ENCODE results near the gene APBA2. TPM values are rescaled to one million over a fixed set of nuclear protein-coding genes. Genes with fewer than 3 reads are reported as not detected.

Gene APBA2
- total and polyA plus RNA-seq, 11 donors = 0.16 to 1.3 (median 0.40) TPM; not detected in 2

DNA sequence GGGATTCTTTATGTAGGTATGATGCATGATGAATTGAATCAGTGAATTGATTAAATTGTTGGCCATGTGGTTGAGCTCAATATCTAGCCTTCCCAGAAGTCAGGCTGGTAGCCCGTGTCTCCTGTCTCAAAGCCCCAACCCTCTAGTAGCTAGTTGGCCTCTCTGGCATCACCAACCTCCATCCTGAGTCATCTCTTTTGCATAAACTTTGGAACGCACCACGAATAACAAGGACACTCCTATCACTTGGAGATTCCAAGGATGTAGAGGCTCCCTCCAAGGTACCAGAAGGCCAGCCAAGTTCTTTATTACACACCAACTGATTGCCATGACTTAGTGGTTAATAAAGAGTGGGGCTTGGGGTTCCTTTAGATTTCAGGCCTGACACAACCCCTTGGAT is 148.4 kb downstream of the APBA2 start:
- intact Hi-C loops (cut with DNase I) = no loop called here
- 64 to 89% (median 73%) methylated on average over 3 of the region's 3 CpGs for WGBS, 4 donors
- peaks cover 0 to 3% (median 0%) of the 10 kb centered on the region in 12 donors for H3K9me3 ChIP-seq

DNA sequence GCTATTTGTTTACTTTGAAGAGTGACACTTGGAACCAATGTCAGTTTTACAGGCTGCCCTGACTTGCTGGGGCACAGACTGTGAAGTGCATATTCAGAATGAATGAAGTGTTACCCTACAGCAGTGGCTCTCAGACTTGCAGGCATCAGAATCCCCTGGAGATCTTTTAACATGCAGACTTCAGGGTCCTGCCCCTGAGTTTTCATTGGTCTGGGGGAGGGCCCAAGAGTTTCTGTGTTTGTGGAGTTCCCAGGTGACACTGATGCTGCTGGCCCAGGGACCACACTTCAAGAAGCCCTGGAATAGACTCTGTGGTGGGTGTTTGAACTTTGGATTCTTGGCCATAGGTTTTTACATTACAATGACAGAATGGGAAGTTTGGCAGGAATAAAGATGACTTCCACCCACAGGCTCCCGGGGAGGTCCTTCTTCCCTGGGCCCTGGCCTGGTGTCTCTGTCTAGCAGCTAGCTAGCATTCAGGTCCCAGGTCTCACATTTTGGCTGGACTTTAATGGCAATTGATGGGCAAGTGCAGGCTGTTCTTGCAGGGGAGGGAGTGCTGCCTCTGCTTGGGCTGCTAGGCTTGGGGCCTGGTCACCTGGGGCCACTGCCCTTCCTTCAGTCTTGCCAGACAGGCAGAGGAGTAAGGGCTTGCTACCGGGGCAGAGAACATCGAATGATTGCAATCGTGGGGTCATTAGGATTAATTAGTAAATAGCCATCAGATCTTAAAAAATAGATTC is 149.0 kb downstream of the APBA2 start:
- WGBS, 4 donors = 80 to 81% (median 80%) methylated on average over 4 of the region's 4 CpGs

More for the DNA sequence above, 148.4 kb downstream of the APBA2 start:
- Histone ChIP-seq H3K36me3 (no peaks in the 10 kb centered on the region), H3K27ac (no peak overlapping the region), H3K4me3 (no peak overlapping the region), H3K4me1 (no peaks in the 10 kb centered on the region), H3K27me3 (no peaks in the 10 kb centered on the region)
- no peak for TF ChIP-seq POLR2A (IDR thresholded peaks at IDR 0.05)
- TF ChIP-seq, protein P1, sequence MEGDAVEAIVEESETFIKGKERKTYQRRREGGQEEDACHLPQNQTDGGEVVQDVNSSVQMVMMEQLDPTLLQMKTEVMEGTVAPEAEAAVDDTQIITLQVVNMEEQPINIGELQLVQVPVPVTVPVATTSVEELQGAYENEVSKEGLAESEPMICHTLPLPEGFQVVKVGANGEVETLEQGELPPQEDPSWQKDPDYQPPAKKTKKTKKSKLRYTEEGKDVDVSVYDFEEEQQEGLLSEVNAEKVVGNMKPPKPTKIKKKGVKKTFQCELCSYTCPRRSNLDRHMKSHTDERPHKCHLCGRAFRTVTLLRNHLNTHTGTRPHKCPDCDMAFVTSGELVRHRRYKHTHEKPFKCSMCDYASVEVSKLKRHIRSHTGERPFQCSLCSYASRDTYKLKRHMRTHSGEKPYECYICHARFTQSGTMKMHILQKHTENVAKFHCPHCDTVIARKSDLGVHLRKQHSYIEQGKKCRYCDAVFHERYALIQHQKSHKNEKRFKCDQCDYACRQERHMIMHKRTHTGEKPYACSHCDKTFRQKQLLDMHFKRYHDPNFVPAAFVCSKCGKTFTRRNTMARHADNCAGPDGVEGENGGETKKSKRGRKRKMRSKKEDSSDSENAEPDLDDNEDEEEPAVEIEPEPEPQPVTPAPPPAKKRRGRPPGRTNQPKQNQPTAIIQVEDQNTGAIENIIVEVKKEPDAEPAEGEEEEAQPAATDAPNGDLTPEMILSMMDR (IDR thresholded peaks at IDR 0.05) = no peak
- DNase-seq (no peak), ATAC-seq (no peak)

DNA sequence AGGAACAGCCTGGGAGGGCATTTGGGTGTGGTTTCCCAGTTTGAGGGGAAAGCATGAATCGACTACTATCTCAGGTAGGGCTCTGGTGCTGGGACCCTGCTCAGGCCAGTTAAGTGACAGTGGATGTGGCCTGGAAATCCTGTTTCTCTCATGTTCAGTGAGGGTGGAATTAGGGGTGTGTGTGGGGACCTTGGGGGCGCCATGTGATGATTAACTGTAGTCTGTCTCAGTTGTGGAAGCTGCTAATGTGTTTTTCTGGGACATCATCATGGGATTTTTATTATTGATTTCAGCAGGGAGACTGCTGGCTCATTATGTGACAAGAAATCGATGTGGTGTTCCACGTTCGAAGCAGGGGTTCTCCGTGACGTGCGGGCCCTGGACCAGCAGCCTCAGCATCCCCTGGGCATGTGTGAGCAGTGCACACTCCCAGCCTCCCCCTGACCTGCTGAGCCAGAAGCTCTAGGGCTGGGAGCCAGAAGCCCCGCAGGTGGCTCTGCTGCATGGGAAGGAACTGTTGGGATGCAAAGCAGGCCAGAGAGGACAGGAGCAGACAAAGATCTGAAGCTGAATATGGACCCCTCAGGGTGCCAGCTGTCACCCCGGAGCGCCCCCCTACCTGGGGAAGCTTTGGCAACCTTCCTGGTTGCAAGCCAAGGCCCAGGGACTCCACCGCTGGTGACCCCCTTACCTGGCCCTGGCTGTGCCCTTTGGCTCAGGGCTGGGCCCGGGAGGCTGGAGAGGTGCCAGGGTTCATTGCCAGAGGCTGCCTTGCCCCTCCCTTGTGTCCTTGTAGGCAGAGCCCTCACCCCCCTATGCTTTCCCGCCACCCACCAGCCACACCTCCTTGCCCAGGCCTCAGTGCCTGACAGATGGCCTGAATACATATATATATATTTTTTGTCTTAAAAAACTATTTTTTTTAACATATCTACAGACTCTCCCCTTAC is 149.8 kb downstream of the APBA2 start:
- Histone ChIP-seq H3K4me1 (no peaks in the 10 kb centered on the region), H3K27ac (no peak overlapping the region), H3K9me3 (peaks cover 0 to 3% (median 0%) of the 10 kb centered on the region in 12 donors), H3K27me3 (no peaks in the 10 kb centered on the region), H3K4me3 (no peak overlapping the region), H3K36me3 (no peaks in the 10 kb centered on the region)
- no peak for DNase-seq
- 78 to 80% (median 79%) methylated on average over 12 to 14 of the region's 14 CpGs for WGBS, 4 donors
- no peak for ATAC-seq
- no peak for TF ChIP-seq POLR2A (IDR thresholded peaks at IDR 0.05)
- TF ChIP-seq, protein P1 (IDR thresholded peaks at IDR 0.05) = no peak
- intact Hi-C loops (cut with DNase I) = no loop called here

More for the DNA sequence above, 149.0 kb downstream of the APBA2 start:
- Histone ChIP-seq H3K27me3 (no peaks in the 10 kb centered on the region), H3K4me1 (no peaks in the 10 kb centered on the region), H3K36me3 (no peaks in the 10 kb centered on the region), H3K9me3 (peaks cover 0 to 3% (median 0%) of the 10 kb centered on the region in 12 donors), H3K27ac (no peak overlapping the region), H3K4me3 (no peak overlapping the region)
- intact Hi-C loops (cut with DNase I) = no loop called here
- ATAC-seq (no peak), DNase-seq (no peak)
- TF ChIP-seq POLR2A (IDR thresholded peaks at IDR 0.05) = no peak
- TF ChIP-seq, protein P1 (IDR thresholded peaks at IDR 0.05) = no peak

All from heart left ventricle (tissue), 16 donors.